Endothelial cell (in vitro differentiated cells): ENCODE measurements around the gene FKBP10. TPM values are rescaled to one million over a fixed set of nuclear protein-coding genes. Genes with fewer than 3 reads are reported as not detected.

Experiments used
- DNase-seq: peaks from one replicate; pipeline ENCODE4 v3.0.0; 2021; ENCODE audit warnings: low spot score
- H3K27ac Mint-ChIP-seq: one replicate; pipeline ENCODE4 v1.8.0; 2021; ENCODE audit warnings: mixed read lengths, inconsistent platforms; ENCODE audit not compliant: unreplicated experiment
- H3K27me3 Mint-ChIP-seq: one replicate; pipeline ENCODE4 v1.8.0; 2021; ENCODE audit warnings: mild to moderate bottlenecking, moderate library complexity, mixed read lengths, inconsistent platforms; ENCODE audit not compliant: unreplicated experiment
- H3K36me3 Mint-ChIP-seq: one replicate; pipeline ENCODE4 v1.8.0; 2021; ENCODE audit warnings: mild to moderate bottlenecking, low read depth, mixed read lengths, inconsistent platforms; ENCODE audit not compliant: unreplicated experiment
- H3K4me1 Mint-ChIP-seq: one replicate; pipeline ENCODE4 v1.8.0; 2021; ENCODE audit warnings: mild to moderate bottlenecking, mixed read lengths, inconsistent platforms; ENCODE audit not compliant: unreplicated experiment
- H3K4me3 Mint-ChIP-seq: one replicate; pipeline ENCODE4 v1.8.0; 2021; ENCODE audit warnings: mild to moderate bottlenecking, mixed read lengths, inconsistent platforms; ENCODE audit not compliant: unreplicated experiment
- H3K9me3 Mint-ChIP-seq: one replicate; pipeline ENCODE4 v1.8.0; 2021; ENCODE audit warnings: mixed read lengths, inconsistent platforms; ENCODE audit not compliant: unreplicated experiment
- CTCF ChIP-seq: fragments of 200-600 bp; sonication (generic); IDR thresholded peaks from one replicate; pipeline ENCODE4 v1.5.0; 2021; ENCODE audit warnings: antibody characterized with exemption; ENCODE audit not compliant: unreplicated experiment
- total RNA-seq: library from RNA; stranded (reverse); fragmentation: NEBNext Ultra II Directional; extraction: Animal tissue kit (Norgen Biotek cat#: 25700); gene quantifications from one replicate; pipeline ENCODE4 v1.2.1, GENCODE V29; 2021; ENCODE audit not compliant: unreplicated experiment

Gene FKBP10
- total RNA-seq, 1 donor from 2014 or later: 167 TPM

GRCh38 chr17:41816637-41817320 is 4.0 kb downstream of the FKBP10 start:
- Mint-ChIP-seq H3K9me3 (no peaks in the 10 kb centered on the region), H3K27me3 (peaks cover 6% of the 10 kb centered on the region), H3K4me3 (no peak overlapping the region), H3K4me1 (peaks cover 12% of the 10 kb centered on the region), H3K36me3 (peaks cover 3% of the 10 kb centered on the region), H3K27ac (no peak overlapping the region)
- no peak for TF ChIP-seq CTCF
- DNase-seq: no peak

- Mint-ChIP-seq H3K9me3 (no peaks in the 10 kb centered on the region), H3K4me3 (peak overlapping the region; percentile 56), H3K27ac (no peak overlapping the region), H3K4me1 (peaks cover 9% of the 10 kb centered on the region), H3K27me3 (peaks cover 3% of the 10 kb centered on the region), H3K36me3 (peaks cover 3% of the 10 kb centered on the region)
- DNase-seq: no peak
- no peak for TF ChIP-seq CTCF
Observed at GRCh38 chr17:41818024-41818423, 5.2 kb downstream of the FKBP10 start.

- Mint-ChIP-seq H3K27ac (no peak overlapping the region), H3K36me3 (peaks cover 3% of the 10 kb centered on the region), H3K27me3 (peaks cover 4% of the 10 kb centered on the region), H3K4me1 (no peaks in the 10 kb centered on the region), H3K9me3 (no peaks in the 10 kb centered on the region), H3K4me3 (no peak overlapping the region)
- no peak for DNase-seq
- TF ChIP-seq CTCF: no peak
Observed at GRCh38 chr17:41821776-41822175, 9.0 kb downstream of the FKBP10 start.

GRCh38 chr17:41822216-41823140 is 9.7 kb downstream of the FKBP10 start:
- Mint-ChIP-seq H3K4me1 (no peaks in the 10 kb centered on the region), H3K27me3 (peaks cover 4% of the 10 kb centered on the region), H3K4me3 (no peak overlapping the region), H3K36me3 (peaks cover 3% of the 10 kb centered on the region), H3K27ac (no peak overlapping the region), H3K9me3 (no peaks in the 10 kb centered on the region)
- TF ChIP-seq CTCF: no peak
- no peak for DNase-seq

- no peak overlapping the region for H3K4me3 Mint-ChIP-seq
- no peak overlapping the region for H3K27ac Mint-ChIP-seq
- DNase-seq: no peak
- no peaks in the 10 kb centered on the region for H3K9me3 Mint-ChIP-seq
- TF ChIP-seq CTCF: no peak
- H3K4me1 Mint-ChIP-seq: no peaks in the 10 kb centered on the region
- H3K36me3 Mint-ChIP-seq: peaks cover 3% of the 10 kb centered on the region
- H3K27me3 Mint-ChIP-seq: peaks cover 4% of the 10 kb centered on the region
Observed at GRCh38 chr17:41823141-41823524, 10.3 kb downstream of the FKBP10 start.
